ENCODE measurements around the gene CENATAC. TPM values are rescaled to one million over a fixed set of nuclear protein-coding genes. Genes with fewer than 3 reads are reported as not detected.
A peak's percentile ranks its signal among the peaks of the same experiment; 100 is the strongest.

Gene CENATAC
- total RNA-seq, 1 experiment from 2014 or later = 55.2 TPM

GRCh38 chr11:119030329-119031047 lies 32.5 kb downstream of the CENATAC start, which contains the start of gene SLC37A4:
SLC37A4 (minus strand) TSS chr11:119030877.
- no peak within 1 kb of the TSS for H4K5ac ChIP-seq (ENCODE audit: insufficient read length, low read depth, low read length)
- no peaks in the 10 kb centered on the region; the same call in 1 of the 2 replicates for H3K27me3 Mint-ChIP-seq (ENCODE audit: low read depth)
- DNase-seq = peak; percentile 99
- H3K4me2 ChIP-seq (ENCODE audit: insufficient read depth, insufficient read length, low read length) = peak within 1 kb of the TSS; percentile 47
- H3K23me2 ChIP-seq (ENCODE audit: insufficient read length, low read depth, low read length, poor library complexity, severe bottlenecking) = peaks cover 14% of the 10 kb centered on the region
- H3K4me1 Mint-ChIP-seq = peaks cover 18 to 20% of the 10 kb centered on the region in 2 experiments
- H2AK5ac ChIP-seq (ENCODE audit: insufficient read length, low read length) = no peak within 1 kb of the TSS
- peaks cover 8% of the 10 kb centered on the region; the same call in 1 of the 2 replicates for H3K4me1 ChIP-seq (ENCODE audit: insufficient read depth, low read length)
- no peaks in the 10 kb centered on the region for H3K27me3 ChIP-seq (ENCODE audit: insufficient read depth, low read length)
- H3K56ac ChIP-seq (ENCODE audit: insufficient read length, low read depth, low read length) = no peak within 1 kb of the TSS
- no peak within 1 kb of the TSS for H2BK20ac ChIP-seq (ENCODE audit: low read depth, low read length, poor library complexity, severe bottlenecking)
- no peak within 1 kb of the TSS for H3K23ac ChIP-seq (ENCODE audit: insufficient read length, low read depth, low read length)
- H3K9ac ChIP-seq (ENCODE audit: extremely low read depth, insufficient read length, low read length) = peak within 1 kb of the TSS; percentile 80
- peaks cover 17 to 34% (median 32%) of the 10 kb centered on the region in 3 experiments for H3K36me3 Mint-ChIP-seq (ENCODE audit: insufficient read depth in 1 of 3, low read depth in 3 of 3)
- peak within 1 kb of the TSS; percentile 79 to 83 for H3K4me3 Mint-ChIP-seq
- H4K8ac ChIP-seq (replicated peaks; ENCODE audit: insufficient read length, low read depth, low read length) = no peak within 1 kb of the TSS
- H3K4ac ChIP-seq (ENCODE audit: low read depth, low read length) = no peak within 1 kb of the TSS
- peak within 1 kb of the TSS; percentile 92 for H3K14ac ChIP-seq (ENCODE audit: insufficient read depth, low read length)
- H3K79me1 ChIP-seq (ENCODE audit: insufficient read depth, low read depth, low read length, poor library complexity, severe bottlenecking) = peaks cover 3% of the 10 kb centered on the region
- no peak within 1 kb of the TSS for H2BK120ac ChIP-seq (ENCODE audit: low read depth, low read length, poor library complexity, severe bottlenecking)
- H3K9me3 Mint-ChIP-seq = no peaks in the 10 kb centered on the region
- no peak within 1 kb of the TSS for H2BK5ac ChIP-seq (ENCODE audit: insufficient read length, low read length)
- no peak within 1 kb of the TSS for H2BK12ac ChIP-seq (ENCODE audit: insufficient read length, low read depth, low read length)
- no peak within 1 kb of the TSS for H2BK15ac ChIP-seq (ENCODE audit: low read depth, low read length)
- peak within 1 kb of the TSS; percentile 86 for H3K18ac ChIP-seq (ENCODE audit: insufficient read length, low read depth, low read length)
- peak within 1 kb of the TSS; percentile 30 to 96 (median 52); a peak in 5 of 7 replicates for H3K27ac Mint-ChIP-seq
- H4K91ac ChIP-seq (ENCODE audit: insufficient read length, low read depth, low read length) = no peak within 1 kb of the TSS
- no peak within 1 kb of the TSS for H2AFZ ChIP-seq (ENCODE audit: low read length)
- H3K27ac ChIP-seq (ENCODE audit: insufficient read length, low read depth, low read length) = no peak within 1 kb of the TSS
- no peak; the same call in 1 of the 3 replicates for TF ChIP-seq CTCF (conservative IDR thresholded peaks at IDR 0.05)
- H3K79me2 ChIP-seq (ENCODE audit: insufficient read depth, low read length) = no peaks in the 10 kb centered on the region
- no CpG with 5 or more reads among the region's 67 CpGs for WGBS (ENCODE audit: extremely low coverage, insufficient read length, low lambda C conversion rate)
- H4K20me1 ChIP-seq (ENCODE audit: control insufficient read depth, insufficient read depth, insufficient read length) = no peaks in the 10 kb centered on the region
- no peaks in the 10 kb centered on the region for H3K9me3 ChIP-seq (ENCODE audit: control insufficient read depth, low read depth, low read length)
- no peak within 1 kb of the TSS for H3T11ph ChIP-seq (ENCODE audit: low read length)
